Activated naive CD8-positive, alpha-beta T cell treated with anti-CD3 and anti-CD28 coated beads for 36 hours (primary cell): ENCODE data around the gene ANKRD60. TPM values are rescaled to one million over a fixed set of nuclear protein-coding genes. Genes with fewer than 3 reads are reported as not detected.

Experiments used
- DNase-seq: peaks from one replicate; pipeline ENCODE4 v3.0.0; 2021
- H3K27ac Mint-ChIP-seq: one replicate; pipeline ENCODE4 v1.8.0; 2022; ENCODE audit warnings: mild to moderate bottlenecking, moderate library complexity, mixed read lengths
- H3K27me3 Mint-ChIP-seq: one replicate; pipeline ENCODE4 v1.8.0; 2022; ENCODE audit warnings: mild to moderate bottlenecking, mixed read lengths
- H3K36me3 Mint-ChIP-seq: one replicate; pipeline ENCODE4 v1.8.0; 2021; ENCODE audit warnings: mild to moderate bottlenecking, mixed read lengths
- H3K4me1 Mint-ChIP-seq: one replicate; pipeline ENCODE4 v1.8.0; 2021; ENCODE audit warnings: mixed read lengths
- H3K4me3 Mint-ChIP-seq: one replicate; pipeline ENCODE4 v1.8.0; 2022; ENCODE audit warnings: mild to moderate bottlenecking, moderate library complexity, mixed read lengths
- H3K9me3 Mint-ChIP-seq: one replicate; pipeline ENCODE4 v1.8.0; 2022; ENCODE audit warnings: mixed read lengths
- total RNA-seq, 2 experiments: library from RNA; stranded (reverse); gene quantifications; one replicate each; pipeline ENCODE4 v1.2.3, GENCODE V29; 2021

ANKRD60 gene
- total RNA-seq, 2 experiments from 2014 or later, result not detected

DNA sequence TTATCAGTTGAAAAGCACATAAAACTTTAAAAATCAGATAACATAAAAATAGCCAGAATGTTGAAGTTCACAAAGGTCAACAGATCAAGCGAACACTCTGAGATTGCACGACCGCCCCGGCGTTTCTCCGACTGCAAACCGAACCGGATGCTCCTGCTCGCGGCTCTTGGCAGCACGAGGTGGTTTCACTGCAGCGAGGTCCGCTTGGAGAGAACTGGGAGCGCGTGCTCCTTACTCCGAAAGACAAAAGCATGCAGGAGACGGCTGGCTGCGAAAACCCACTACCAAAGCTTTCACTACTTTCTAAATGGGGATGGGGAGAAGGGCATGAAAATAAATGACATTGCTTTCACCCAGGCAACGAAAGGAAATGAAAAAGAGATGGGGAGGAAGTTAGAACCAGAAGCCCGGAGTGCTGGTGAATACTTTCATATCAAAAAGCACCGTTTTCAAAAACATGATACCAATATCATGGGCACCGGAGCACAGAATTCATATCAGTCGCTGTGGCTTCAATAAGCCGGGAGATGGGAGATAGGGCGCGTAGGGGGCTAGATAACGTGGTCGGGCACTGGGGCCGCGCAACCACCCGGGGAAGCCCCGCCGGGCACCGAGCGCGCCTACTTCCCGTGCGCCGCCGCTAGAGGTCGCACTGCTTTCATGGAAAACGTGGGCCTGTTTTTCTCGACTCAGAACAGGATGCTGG is 8.3 kb upstream of the ANKRD60 start:
- peak; percentile 86 for DNase-seq
- Mint-ChIP-seq H3K4me1 (peaks cover 21% of the 10 kb centered on the region), H3K27me3 (no peaks in the 10 kb centered on the region), H3K4me3 (peak overlapping the region; percentile 82), H3K9me3 (no peaks in the 10 kb centered on the region), H3K36me3 (peaks cover 10% of the 10 kb centered on the region), H3K27ac (peak overlapping the region; percentile 98)

DNA sequence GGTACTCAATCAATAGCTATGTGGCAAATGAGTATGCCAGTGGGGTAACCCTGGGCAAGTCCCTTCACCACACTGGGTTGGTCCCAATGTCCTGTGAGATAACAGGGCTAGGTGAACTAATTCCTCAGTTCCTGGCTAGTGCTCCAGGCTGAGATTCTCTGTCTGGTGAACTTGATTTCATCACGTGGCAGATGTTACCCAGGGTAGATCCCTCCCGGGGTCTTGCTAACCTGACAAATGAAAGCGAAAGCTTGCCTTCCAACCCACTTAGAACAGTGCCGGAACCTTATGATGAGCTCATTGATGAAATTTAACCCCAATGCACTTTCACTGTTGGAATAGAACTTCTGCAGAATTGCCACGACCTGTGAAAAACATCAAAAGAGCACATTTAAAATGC is 6.6 kb upstream of the ANKRD60 start:
- Mint-ChIP-seq H3K27ac (peak overlapping the region; percentile 54), H3K36me3 (peaks cover 10% of the 10 kb centered on the region), H3K27me3 (peaks cover 6% of the 10 kb centered on the region), H3K4me3 (peak overlapping the region; percentile 62), H3K4me1 (peaks cover 21% of the 10 kb centered on the region), H3K9me3 (no peaks in the 10 kb centered on the region)
- DNase-seq, result peak; percentile 24

DNA sequence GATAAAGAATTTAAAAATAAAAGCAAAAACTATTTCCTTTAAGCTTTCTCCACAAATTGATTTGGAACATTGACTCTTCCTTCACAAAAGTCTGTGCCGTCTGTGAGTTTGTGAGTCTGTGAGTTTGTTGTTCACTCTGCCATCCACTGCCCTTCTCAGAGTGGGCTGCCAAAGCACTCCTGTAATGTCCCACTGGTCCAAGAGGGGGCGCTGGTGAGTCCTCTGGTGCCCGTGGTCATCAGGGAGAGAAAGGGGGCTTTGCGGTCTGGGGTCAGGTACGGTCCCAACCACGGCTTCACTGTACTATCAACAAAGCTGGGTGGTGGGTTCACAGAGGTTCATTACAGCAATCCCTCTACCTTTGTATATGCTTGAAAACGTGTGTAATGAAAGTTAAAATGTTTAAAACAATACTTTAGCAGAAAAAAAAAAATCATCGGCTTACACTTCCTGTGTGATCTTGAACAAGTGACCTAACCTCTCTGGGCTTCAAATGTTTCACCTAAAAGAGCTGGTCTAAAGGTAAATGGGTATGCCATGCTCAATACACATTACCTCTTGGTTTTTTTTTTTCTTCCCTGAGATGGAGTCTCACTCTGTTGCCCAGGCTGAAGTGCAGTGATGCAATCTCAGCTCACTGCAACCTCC is 5.6 kb upstream of the ANKRD60 start:
- peaks cover 16% of the 10 kb centered on the region for H3K27me3 Mint-ChIP-seq
- peaks cover 26% of the 10 kb centered on the region for H3K4me1 Mint-ChIP-seq

DNA sequence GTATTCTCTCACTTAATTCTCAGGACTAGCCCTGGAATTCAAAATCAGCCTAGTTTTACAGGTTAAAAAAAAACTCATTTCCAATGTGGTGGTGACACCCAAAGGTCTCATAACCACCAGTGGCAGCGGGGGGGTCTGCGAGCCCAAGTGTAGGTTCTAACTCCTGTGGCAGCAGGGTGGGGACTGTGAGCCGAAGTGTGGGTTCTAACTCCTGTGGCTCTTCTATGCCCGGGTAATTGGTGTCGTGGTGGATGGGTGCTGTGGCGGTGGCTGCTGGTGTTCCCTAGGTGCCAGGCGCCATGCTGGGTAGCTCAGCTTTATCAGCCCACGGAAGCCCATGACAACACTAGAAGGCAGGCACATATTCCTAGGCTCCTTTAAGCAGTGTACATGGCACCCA is 4.9 kb upstream of the ANKRD60 start:
- peaks cover 17% of the 10 kb centered on the region for H3K36me3 Mint-ChIP-seq
- H3K9me3 Mint-ChIP-seq, result no peaks in the 10 kb centered on the region
- H3K27me3 Mint-ChIP-seq, result peaks cover 20% of the 10 kb centered on the region
- H3K27ac Mint-ChIP-seq, result no peak overlapping the region
- no peak for DNase-seq
- peaks cover 29% of the 10 kb centered on the region for H3K4me1 Mint-ChIP-seq
- no peak overlapping the region for H3K4me3 Mint-ChIP-seq

More for the DNA sequence above, 5.6 kb upstream of the ANKRD60 start:
- Mint-ChIP-seq H3K4me3 (no peak overlapping the region), H3K27ac (no peak overlapping the region), H3K36me3 (peaks cover 14% of the 10 kb centered on the region), H3K9me3 (no peaks in the 10 kb centered on the region)
- peak; percentile 49 for DNase-seq

DNA sequence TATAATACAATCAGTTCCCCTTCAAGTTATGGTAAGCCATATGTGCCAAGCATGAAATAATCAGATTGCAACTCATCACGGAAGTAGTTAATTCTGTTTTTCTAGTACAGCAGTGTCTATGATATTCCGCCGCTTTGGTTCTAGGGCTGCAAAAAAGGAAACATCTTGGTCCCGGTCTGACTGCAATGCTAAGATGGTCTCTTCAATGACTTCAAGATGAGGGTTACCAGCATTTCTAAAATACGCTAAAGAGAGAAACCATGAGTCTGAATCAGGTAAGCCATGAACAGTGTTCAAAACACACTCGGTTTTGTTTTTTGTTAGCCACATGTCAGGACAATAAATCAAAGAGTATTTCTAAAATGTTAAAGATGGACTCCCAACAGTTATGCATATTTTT is 3.2 kb upstream of the ANKRD60 start:
- no peak overlapping the region for H3K4me3 Mint-ChIP-seq
- H3K27me3 Mint-ChIP-seq, result peaks cover 35% of the 10 kb centered on the region

DNA sequence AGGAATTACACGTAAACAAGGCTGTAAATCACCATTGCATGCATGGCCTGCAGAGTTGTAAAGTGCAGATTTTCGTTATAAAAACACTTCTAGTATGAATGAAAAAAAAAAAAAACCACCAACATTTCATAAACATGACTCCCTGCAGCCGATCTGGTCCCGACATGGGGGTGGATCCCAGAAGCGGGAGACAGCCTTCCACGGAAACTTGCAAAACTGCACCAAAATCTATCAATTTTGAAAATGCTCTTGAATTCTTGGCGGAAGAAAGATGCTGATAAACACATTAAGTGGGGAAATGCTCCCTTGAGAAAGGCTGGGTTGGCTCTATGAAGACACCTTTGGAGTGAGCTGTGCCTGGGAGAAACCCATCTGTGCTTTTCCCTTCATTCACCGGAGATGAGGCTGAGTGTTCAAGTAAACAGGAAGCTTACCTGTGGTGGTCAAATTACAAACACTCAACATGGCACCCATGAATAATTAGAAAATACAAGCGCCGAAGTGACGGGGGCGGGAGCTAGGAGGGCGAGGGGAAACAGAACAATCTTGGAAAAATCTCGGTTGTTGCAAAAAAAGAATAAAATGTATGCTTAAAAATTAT is 845 bp upstream of the ANKRD60 start:
- H3K27me3 Mint-ChIP-seq, result peaks cover 52% of the 10 kb centered on the region
- peaks cover 2% of the 10 kb centered on the region for H3K9me3 Mint-ChIP-seq
- no peak for DNase-seq
- H3K4me1 Mint-ChIP-seq, result peaks cover 16% of the 10 kb centered on the region
- H3K4me3 Mint-ChIP-seq, result peak overlapping the region; percentile 62
- H3K36me3 Mint-ChIP-seq, result peaks cover 13% of the 10 kb centered on the region
- H3K27ac Mint-ChIP-seq, result no peak overlapping the region

More for the DNA sequence above, 3.2 kb upstream of the ANKRD60 start:
- H3K4me1 Mint-ChIP-seq, result peaks cover 28% of the 10 kb centered on the region
- no peak overlapping the region for H3K27ac Mint-ChIP-seq
- DNase-seq, result no peak
- H3K36me3 Mint-ChIP-seq, result peaks cover 17% of the 10 kb centered on the region
- peaks cover 2% of the 10 kb centered on the region for H3K9me3 Mint-ChIP-seq

DNA sequence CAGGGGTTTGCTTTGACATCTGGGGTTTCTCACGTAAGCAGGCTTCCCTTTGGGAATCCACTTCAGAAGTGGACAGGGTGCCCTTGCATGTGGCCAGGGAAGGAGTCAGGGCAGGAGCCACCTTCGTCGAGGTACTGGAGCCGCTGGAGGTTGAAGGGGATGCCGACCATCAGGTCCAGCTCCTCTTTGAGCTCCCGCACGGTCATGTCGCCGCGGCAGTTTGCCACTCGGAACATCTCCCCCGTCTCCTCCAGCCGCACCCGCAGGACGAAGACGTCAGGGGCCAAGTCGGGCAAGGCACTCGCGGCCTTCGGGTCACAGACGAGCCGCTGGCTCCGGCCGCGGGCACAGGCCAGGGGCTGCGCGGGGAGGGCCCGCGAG is 360 bp downstream of the ANKRD60 start:
- Mint-ChIP-seq H3K4me1 (peaks cover 16% of the 10 kb centered on the region), H3K4me3 (no peak overlapping the region), H3K27ac (no peak overlapping the region), H3K27me3 (peaks cover 52% of the 10 kb centered on the region), H3K36me3 (peaks cover 7% of the 10 kb centered on the region), H3K9me3 (peaks cover 2% of the 10 kb centered on the region)
- no peak for DNase-seq

DNA sequence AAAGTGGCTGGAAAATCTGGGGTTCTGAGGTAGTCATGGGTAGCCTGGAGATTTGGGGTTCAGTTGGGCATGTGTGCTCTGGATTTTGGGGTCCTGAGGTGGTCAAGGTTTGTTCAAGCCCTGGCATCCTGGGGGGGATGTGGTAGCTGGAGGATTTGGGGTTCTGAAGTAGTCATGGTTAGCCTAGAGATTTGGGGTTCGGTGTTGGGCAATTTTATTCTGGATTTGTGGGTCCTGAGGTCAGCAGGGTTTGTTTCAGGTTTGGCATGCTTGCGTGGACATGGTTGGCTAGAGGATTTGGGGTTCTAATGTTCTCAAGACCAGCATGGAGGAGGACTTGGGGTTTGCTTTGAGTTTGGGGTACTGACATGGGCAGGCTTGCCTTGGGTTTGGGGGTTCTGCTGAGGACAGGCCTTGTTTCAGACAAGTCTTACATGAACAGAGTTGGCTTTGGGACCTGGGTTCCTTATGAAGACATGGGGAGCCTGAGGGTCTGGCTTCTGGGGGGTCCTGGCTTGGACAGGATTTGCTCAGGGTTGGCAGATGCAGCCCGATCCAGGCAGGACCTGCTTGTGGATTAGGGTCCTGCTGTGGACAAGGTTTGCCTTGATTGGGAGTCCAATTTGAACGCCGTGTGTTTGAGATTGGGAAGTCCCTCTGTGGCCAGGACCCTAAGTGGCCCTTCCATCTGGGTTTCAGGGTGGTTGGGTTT is 906 bp downstream of the ANKRD60 start:
- H3K36me3 Mint-ChIP-seq, result peaks cover 7% of the 10 kb centered on the region
- H3K27ac Mint-ChIP-seq, result no peak overlapping the region
- no peak for DNase-seq
- H3K4me3 Mint-ChIP-seq, result no peak overlapping the region
- peaks cover 2% of the 10 kb centered on the region for H3K9me3 Mint-ChIP-seq
- peaks cover 56% of the 10 kb centered on the region for H3K27me3 Mint-ChIP-seq
- H3K4me1 Mint-ChIP-seq, result peaks cover 16% of the 10 kb centered on the region

DNA sequence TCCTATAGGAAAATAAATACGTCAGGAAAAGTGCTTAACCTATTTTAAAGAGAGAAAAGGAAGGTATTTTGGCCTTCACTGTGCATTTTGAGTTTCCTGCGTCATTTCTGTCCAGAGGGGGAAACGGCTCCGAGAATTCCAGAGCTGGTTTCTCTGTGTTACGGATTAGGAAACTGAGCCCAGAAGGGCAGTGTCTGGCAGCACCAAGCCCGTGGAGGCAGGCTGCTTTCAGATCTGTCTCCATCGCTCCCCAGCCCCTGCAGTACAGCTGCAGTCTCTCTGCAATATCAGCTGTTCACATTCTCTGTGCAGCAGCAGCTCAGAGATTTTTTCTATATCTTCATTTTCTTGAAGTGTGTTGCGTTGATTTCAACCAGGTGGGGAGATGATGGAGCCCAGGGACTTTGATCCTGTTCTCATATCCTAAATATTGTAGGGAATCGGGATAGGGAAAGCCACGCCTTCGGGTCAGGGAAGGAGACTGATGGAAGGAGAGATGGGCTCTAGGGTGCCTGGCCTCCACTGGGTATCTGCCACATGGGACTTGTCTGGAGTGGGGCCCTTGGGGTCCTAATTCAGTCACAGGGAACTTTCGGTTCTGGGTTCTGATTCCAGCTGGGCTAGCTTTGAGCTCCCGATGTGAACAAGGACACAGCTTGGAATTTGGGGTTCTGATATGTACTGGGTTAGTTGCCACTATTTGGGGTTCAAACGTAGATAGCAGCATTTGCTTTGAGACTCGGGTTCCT is 2.8 kb downstream of the ANKRD60 start:
- DNase-seq, result no peak
- no peak overlapping the region for H3K4me3 Mint-ChIP-seq
- peaks cover 7% of the 10 kb centered on the region for H3K36me3 Mint-ChIP-seq
- H3K27me3 Mint-ChIP-seq, result peaks cover 72% of the 10 kb centered on the region
- H3K9me3 Mint-ChIP-seq, result peaks cover 2% of the 10 kb centered on the region
- H3K27ac Mint-ChIP-seq, result no peak overlapping the region
- H3K4me1 Mint-ChIP-seq, result peaks cover 16% of the 10 kb centered on the region

DNA sequence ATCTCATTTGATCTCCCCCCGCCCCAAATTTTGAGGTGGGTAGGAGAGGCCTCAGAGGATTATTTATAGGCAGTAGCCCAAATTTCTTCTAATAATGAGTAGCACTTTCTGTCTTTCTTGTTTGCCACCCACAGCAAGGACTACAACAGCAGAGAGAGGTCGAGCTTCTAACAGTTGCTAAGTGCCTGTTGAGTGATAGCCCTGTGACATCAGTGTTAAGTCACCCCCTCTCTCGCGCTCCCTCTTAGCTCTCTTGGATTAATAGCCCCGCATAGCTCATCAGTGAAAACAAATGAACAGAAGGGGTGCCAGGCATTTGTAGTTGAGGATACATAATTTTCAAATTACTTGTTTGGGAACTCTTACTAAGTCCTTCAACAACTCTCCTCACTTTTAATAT is 3.5 kb downstream of the ANKRD60 start:
- H3K36me3 Mint-ChIP-seq, result peaks cover 7% of the 10 kb centered on the region
- H3K27me3 Mint-ChIP-seq, result peaks cover 72% of the 10 kb centered on the region
- no peak overlapping the region for H3K4me3 Mint-ChIP-seq
- H3K27ac Mint-ChIP-seq, result no peak overlapping the region
- peaks cover 16% of the 10 kb centered on the region for H3K4me1 Mint-ChIP-seq
- peaks cover 2% of the 10 kb centered on the region for H3K9me3 Mint-ChIP-seq
- no peak for DNase-seq

DNA sequence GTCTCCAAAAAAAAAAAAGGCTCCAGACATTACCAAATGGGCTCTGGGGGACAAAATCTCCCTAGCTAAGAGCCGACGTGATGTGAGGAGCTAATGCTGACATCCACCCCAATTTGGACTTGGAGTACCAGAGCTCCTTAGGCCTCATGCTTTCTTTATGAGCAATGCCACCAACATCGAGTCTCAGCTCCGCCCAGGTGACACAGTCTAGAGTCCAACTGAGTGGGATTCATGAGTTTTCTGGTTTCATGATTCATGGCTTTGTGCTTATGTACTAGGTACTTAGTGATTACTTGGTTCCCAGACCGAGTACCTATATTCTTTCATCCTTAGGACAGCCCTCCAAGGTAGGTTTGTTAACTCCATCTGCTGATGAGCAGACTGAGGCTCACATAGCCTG is 4.4 kb downstream of the ANKRD60 start:
- H3K36me3 Mint-ChIP-seq, result peaks cover 3% of the 10 kb centered on the region
- no peak overlapping the region for H3K4me3 Mint-ChIP-seq
- H3K4me1 Mint-ChIP-seq, result peaks cover 12% of the 10 kb centered on the region
- H3K9me3 Mint-ChIP-seq, result peaks cover 2% of the 10 kb centered on the region
- H3K27me3 Mint-ChIP-seq, result peaks cover 72% of the 10 kb centered on the region
- DNase-seq, result no peak
- H3K27ac Mint-ChIP-seq, result no peak overlapping the region

DNA sequence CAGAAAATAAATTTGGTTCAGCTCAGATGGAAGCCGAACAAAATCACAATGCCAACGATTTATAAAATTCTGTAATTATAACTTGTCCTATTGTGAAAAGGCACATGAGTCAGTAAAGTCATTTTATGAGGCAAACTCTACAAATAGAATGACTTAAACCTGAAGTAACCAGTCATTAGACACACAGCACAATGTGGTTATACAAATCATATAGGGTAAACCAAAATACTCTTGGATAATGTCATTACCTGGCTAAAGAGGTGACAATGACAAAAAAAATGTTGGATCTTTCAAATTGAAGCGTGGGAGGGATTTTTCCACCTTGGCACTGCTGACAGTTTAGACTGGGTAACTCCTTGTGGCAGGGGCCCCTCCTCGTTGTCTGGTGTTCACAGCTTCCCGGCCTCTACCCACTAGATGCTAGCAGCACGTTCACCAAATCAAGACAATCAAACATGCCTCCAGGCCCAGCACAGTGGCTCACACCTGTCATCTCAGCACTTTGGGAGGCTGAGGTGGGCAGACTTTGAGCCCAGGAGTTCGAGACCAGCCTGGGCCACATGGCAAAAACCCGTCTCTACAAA is 5.0 kb downstream of the ANKRD60 start:
- peaks cover 5% of the 10 kb centered on the region for H3K9me3 Mint-ChIP-seq
- H3K36me3 Mint-ChIP-seq, result peaks cover 2% of the 10 kb centered on the region
- H3K27me3 Mint-ChIP-seq, result peaks cover 74% of the 10 kb centered on the region
- no peak for DNase-seq
- peaks cover 7% of the 10 kb centered on the region for H3K4me1 Mint-ChIP-seq
- H3K27ac Mint-ChIP-seq, result no peak overlapping the region
- no peak overlapping the region for H3K4me3 Mint-ChIP-seq

DNA sequence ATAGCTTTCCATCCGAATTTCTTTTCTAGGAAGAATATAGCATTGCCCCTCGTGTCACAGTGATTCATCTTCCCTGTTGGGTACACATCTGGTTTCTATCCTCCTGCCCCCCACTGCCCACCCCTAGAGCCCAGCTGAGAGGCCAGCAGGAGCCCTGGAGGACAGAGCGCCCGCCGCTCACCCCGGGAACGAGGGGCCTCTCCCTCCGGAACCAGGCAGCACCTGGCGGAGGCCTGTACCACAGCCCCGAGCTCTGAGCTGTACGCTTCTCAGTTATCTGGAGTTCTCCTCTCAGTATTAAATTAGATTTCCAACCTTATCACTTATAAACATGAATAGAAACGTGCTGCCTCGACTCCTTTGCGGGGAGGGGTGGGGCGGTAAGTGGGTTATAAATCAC is 6.0 kb downstream of the ANKRD60 start:
- H3K27me3 Mint-ChIP-seq, result peaks cover 67% of the 10 kb centered on the region
- H3K4me3 Mint-ChIP-seq, result no peak overlapping the region
- no peaks in the 10 kb centered on the region for H3K4me1 Mint-ChIP-seq
- no peak for DNase-seq
- H3K36me3 Mint-ChIP-seq, result peaks cover 2% of the 10 kb centered on the region
- H3K27ac Mint-ChIP-seq, result no peak overlapping the region
- peaks cover 5% of the 10 kb centered on the region for H3K9me3 Mint-ChIP-seq

DNA sequence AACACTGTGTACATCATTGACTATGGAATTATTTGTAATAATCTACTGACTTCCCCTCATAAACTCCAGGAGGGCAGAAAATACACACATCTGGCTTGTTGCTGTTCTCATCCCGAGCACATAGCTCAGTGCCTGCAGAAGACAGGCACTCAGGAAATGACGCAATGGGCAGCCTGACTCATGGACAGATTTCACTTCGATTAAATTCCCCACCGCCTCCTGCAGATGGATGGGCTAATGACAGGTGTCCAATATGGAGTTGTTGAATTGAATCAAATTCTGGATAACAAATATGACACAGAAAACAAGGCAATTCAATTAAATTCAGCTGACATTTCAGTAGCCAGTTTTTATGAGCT is 9.1 kb downstream of the ANKRD60 start:
- Mint-ChIP-seq H3K27me3 (peaks cover 48% of the 10 kb centered on the region), H3K27ac (no peak overlapping the region), H3K4me3 (no peak overlapping the region), H3K9me3 (peaks cover 3% of the 10 kb centered on the region), H3K36me3 (peaks cover 2% of the 10 kb centered on the region), H3K4me1 (no peaks in the 10 kb centered on the region)
- no peak for DNase-seq
